NCI-H1694 treated with DMSO at 0.1 percent for 48 hours (cell line): ENCODE measurements around the gene TMEM132D.

ENCODE experiments used
- DNase-seq: peaks from one replicate; lab custom pipeline; 2025; lab: John Stamatoyannopoulos, UW

Gene TMEM132D

DNA sequence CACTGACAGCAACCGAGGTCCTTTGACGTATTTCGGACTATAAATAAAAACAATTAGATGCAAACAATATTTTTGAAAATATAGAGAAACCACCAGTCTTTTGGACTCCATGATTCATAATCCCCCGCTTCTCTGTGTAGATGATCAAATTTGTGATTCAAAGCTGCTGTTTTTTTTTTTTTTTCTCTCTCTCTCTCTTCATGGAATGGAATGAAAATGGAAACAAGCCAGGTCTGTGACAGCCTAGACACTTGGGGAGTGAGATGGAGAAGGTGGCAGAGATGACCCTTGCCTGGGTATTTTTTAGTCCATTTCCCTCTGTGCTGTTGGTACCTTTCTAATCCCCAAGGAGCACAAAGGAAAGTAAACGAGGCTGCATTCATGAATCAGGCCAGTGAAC is 802.0 kb downstream of the TMEM132D start:
- DNase-seq = no peak

DNA sequence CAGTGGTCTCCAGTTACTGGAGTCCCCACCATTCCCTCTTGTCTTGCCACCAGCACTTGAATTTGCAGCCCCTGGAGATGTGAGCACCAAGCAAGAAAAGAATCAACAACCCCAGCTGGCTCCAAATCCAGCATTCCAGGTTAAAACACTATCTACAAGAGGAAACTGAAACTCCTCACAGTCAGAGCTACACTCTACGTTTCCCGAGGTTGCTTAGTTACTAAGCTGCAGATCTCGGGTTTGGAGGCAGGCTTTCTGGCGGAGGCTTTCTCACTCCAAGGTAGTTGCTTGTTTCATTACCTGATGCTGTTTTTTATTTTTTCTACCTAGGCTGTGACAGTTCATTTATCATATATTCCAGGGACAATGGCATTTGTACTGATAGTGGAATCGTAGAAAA is 802.4 kb downstream of the TMEM132D start:
- DNase-seq = no peak

- no peak for DNase-seq
These were observed 806.4 kb downstream of the TMEM132D start for GRCh38 chr12:129097451-129097850.

- no peak for DNase-seq
These were observed 806.9 kb downstream of the TMEM132D start for GRCh38 chr12:129096968-129097367.

GRCh38 chr12:129096184-129096583 is 807.6 kb downstream of the TMEM132D start:
- no peak for DNase-seq

GRCh38 chr12:129089576-129089975 is 814.2 kb downstream of the TMEM132D start:
- DNase-seq = no peak

DNA sequence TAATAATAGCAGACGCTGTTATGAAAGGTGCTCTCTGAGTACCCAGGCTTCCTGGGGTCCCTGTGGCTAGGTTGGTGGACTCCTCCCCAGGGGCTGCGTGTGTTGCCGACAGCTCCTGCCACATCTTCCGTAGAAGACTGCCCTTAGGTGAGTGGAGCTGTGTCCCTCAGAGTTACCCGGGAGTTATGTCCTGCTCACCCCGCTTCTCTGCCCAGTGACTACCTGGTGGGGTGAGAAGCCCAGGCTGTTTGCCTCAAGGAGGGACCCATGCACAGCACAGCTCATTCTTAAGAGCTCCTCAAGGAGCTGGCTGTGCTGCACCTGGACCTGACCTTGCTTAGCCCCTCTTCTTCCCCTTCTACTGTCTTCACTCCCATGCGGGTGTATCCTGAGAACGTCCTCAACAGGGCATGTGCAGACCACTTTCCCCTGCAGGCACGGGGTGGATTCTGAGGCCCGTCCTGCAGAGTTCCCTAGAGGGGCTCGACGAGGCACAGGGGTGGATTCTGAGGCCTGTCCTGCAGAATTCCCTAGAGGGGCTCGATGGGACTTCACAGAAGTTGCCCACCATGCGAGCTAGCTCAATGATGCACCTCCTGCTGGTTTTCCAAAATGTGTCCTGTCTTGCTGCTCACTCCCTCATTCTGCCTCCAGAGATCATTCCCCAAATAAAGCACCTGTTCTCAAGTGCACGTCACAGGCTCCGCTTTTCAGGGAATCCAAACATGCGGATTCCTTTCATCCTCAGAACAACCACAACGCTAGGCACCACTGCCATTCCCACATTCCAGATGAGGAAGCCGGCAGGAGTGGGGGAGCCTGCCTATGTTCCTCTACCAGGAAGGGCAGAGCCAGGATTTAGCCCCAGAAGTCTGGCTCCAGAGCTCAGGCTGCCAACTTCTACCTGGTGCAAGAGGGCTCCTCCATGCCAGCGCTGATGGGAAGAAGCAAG is 818.7 kb downstream of the TMEM132D start:
- DNase-seq = no peak

- no peak for DNase-seq
These were observed 820.5 kb downstream of the TMEM132D start for GRCh38 chr12:129083121-129083840.

DNA sequence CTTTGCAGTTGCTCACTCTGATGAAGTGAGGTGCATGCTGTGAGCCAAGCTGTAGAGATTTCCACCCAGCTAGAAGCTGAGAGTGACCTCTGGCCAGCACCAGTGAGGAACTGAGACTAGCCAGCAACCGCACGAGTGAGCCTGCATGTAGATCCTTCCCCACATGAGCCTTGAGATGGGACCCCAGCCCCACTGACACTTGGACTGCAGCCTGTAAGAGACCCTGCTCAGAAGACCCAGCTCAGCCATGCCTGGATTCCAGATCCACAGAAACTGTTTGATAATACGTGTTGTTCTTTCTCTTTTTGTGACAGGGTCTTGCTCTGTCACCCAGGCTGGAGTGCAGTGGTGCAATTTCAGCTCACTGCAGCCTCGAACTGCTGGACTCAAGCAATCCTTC is 821.4 kb downstream of the TMEM132D start:
- DNase-seq = no peak

DNA sequence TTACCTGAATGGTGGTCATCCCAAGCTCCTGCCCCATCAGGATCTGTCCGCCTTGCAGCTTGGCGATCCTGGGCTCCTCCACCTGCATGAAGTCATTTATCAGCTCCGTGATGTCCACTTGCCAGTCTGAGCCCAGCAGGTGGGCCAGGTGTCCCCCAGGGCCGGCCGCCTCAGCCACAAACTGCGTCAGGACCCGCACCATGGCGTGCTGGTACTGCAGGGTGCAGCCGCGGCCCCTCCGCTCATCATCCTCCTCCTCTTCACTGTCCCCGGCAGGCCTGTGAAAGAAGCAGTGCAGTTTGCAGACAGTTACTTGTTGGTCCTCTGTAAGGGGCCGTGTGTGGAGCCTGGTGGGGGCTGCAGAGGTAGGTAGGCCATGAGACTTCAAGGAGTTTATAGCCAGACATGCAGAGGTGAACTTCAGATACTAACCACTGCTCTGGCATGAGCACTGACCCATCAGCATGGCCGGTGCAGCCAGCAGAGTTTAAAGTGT is 822.0 kb downstream of the TMEM132D start:
- DNase-seq = no peak

- DNase-seq = no peak
These were observed 823.0 kb downstream of the TMEM132D start for GRCh38 chr12:129080821-129081220.

GRCh38 chr12:129080391-129080790 is 823.4 kb downstream of the TMEM132D start:
- DNase-seq = no peak

DNA sequence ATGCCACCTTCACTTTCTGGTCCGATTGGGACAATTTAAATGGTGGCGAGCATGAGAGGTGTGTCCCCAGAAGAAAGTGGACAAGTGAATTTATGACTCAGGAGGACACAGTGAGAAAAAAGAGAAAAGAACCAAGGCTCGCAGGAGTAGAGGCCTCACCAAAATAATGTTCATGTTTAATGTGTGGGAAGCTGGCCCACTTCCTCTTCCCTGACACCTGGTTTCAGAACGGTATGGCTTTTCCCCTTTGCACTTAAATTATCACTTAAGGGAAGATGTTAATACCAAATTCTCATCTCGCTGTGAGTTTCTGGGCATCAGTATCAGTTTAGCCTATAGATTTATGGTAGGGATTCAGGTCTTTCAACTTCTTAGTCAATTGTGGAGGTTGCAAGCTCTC is 824.1 kb downstream of the TMEM132D start:
- no peak for DNase-seq

DNA sequence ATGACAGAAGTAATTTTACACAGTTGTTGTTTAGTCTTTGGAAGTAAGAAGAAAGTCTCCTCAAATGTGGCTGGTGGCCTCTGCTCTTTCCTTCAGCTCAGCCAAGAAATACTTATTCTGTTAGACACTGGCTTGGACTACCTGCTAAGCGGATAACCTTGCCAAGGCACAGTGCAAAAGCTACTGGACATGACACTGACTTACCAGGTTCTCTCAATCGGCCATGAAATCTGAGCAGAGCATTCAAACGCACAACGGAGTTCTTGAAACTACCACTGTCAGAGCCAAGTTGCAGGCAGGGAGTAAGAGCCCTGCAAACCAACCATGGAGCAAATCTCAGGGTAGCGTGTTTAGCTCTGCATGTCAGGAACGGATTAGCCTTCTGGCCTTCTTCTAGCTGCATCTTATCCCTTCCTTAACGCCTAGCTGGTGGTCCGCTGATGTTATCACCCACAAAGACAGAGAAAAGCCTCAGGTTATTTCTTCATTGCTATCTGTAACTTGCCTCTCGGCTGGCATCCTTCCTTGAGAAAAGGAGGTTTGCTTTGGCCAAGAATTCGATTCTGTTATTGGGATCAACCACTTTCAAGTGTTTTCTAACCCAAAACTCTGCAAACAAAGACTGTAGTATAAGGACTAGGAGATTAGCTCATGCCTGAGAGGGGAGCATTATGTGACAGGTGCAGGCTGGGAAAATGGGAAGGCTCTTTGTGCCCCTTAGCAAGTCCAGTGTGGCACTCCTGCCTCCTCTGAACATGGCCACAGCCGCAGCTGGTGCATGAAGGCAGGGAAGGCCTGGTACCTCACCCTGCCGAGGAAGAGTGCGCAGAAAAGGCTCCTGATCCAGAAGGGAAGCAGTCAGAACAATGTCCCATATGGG is 827.1 kb downstream of the TMEM132D start:
- DNase-seq = no peak

- DNase-seq = no peak
These were observed 828.2 kb downstream of the TMEM132D start for GRCh38 chr12:129075460-129076208.

- no peak for DNase-seq
These were observed 829.4 kb downstream of the TMEM132D start for GRCh38 chr12:129074379-129074778.

GRCh38 chr12:129073157-129073915 is 830.5 kb downstream of the TMEM132D start:
- DNase-seq = no peak

DNA sequence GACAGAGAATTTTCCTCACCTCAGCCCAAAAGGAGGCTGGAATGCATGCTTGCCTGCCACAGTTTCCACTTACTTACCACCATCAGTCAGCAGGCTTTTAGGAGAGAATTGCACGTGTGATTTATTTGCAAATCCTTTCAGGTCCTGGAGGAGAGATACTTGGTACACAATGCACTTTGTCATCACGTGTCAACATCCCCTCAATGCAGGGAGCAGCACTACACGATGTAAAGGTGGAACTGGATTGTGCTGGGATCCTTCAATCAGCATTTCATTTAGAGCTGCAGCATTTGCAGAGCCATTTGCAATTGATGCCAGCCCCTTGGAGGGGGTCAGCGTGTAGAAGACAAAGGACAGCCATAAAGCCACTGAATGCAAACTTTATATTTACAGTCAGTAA is 832.5 kb downstream of the TMEM132D start:
- DNase-seq = no peak

DNA sequence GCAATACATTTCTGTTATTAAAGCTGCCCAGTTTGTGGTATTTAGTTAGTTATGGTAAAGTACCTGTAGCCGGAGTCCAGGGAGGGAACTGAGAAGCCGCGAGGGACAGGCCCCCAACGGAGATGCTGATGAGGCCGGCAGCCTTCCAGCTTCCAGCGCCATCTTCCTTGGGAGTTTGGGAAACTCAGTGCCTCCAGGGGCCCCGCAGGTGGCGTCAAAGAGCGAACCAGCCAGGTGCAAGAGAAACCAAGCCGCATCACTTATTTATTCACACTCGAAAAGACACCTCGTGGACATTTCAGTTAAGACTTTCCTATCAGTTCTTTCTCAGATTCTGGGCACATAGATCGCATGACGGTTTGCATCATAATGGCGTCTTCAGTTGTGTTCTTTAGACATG is 833.9 kb downstream of the TMEM132D start:
- no peak for DNase-seq

- DNase-seq = no peak
These were observed 835.1 kb downstream of the TMEM132D start for GRCh38 chr12:129068684-129069083.

- DNase-seq = no peak
These were observed 836.3 kb downstream of the TMEM132D start for GRCh38 chr12:129067491-129067890.
